Stimulated activated CD8-positive, alpha-beta memory T cell treated with anti-CD3 and anti-CD28 coated beads, Interleukin-12 subunit alpha, Interleukin-12 subunit beta, amount 100 ng/mL, for 1 hour (primary cell): ENCODE data around the gene ZNF664.

Experiments used
- DNase-seq: peaks from one replicate; pipeline ENCODE4 v3.0.0-alpha.2; 2020; ENCODE audit warnings: low read depth

The ZNF664 gene

GRCh38 chr12:123990511-123990910 is 17.5 kb downstream of the ZNF664 start:
- no peak for DNase-seq

- no peak for DNase-seq
Observed at GRCh38 chr12:123991372-123991951, 18.4 kb downstream of the ZNF664 start.

DNA sequence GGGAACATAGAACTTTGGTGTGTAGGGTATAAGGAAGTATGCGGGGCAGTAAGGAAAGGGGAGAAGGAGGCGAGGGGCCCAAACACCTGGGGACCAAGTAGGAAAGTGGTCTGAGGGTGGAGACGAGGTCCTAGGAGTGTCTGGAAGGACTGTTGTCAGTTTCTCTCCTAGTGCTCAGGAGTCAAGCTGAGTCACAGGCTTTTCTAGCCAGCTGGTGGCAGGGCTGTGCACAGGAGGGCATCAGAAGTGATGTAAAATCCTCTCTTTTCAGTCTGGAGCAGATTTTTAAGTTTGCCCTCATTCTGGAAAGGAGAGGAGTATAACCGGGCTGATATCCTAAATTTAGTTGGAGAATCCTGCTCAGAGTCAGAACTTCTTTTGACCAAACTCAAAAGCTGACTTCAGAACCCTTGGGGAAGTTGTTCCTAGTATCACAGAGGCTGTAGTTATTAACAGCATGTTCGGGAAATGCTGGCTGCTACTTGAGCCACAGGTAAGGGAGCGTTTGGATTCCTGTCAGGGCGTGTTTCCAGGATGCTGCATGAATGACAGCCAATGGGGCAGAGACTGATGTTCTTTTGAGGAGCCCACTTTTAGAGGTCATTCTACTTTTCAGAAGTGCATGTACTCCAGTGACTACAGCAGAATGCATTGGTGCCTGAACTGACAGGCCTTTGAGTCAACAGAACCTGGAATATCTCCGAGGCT is 19.3 kb downstream of the ZNF664 start:
- no peak for DNase-seq

DNA sequence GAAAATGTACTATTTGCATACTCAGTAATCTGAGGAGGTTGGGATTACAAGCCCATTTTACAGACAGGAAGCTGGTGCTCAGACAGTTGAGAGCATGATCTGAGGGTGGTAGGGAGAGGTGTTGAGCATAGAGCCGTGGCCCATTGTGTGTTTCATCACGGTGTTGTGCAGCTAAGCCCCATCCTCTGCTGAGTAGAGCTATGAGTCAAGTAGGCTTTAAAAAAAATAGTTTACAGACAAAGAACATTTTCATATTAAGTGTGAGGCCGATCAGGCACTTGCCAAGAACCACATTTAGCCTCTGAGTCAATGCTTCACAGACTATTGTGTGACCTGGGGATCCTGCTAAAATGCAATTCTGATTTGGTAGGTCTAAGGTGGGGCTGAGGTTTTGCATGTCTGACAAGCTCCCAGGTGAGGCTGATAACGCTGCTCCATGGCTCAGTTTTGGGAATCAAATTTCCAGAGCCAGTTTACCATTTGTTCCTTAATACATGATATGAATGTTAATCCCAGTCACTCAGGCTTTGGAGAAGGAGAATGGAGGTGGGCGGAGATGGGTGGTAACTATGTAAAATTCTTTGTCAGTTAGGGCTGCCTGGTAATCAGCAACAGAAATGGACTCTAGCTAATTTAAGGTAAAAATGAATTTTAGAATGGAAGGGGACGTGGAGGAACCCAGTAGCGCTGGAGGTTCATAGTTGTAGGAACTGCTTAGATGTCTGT is 22.2 kb downstream of the ZNF664 start:
- DNase-seq = no peak

- DNase-seq = no peak
Observed at GRCh38 chr12:123996581-123996980, 23.6 kb downstream of the ZNF664 start.

- DNase-seq = no peak
Observed at GRCh38 chr12:123997033-123997822, 24.2 kb downstream of the ZNF664 start.

- no peak for DNase-seq
Observed at GRCh38 chr12:123997908-123998307, 24.9 kb downstream of the ZNF664 start.

GRCh38 chr12:123998344-123998990 is 25.5 kb downstream of the ZNF664 start:
- DNase-seq = no peak

GRCh38 chr12:123998991-123999359 is 26.0 kb downstream of the ZNF664 start:
- DNase-seq = no peak

- no peak for DNase-seq
Observed at GRCh38 chr12:124000111-124000510, 27.1 kb downstream of the ZNF664 start.

DNA sequence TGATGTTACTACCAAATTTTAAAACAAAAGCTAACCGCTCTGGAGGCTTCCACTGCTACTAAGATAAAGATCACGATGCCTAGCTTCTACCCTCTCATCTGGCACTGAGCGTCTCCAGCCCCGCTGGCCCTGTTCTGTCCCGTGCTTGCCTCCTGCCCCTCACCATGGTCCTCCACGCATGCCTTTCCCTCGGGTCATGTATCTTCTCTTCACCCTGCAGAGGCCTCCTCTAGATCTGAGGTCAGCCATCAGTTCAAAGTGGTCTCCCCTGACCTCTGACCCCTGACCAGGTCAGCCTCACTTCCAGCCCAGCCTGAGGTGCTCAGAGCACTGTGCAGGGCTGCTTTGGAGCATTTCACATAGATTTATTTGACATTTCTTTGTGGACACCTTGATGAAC is 28.3 kb downstream of the ZNF664 start:
- no peak for DNase-seq

GRCh38 chr12:124002021-124002644 is 29.1 kb downstream of the ZNF664 start:
- no peak for DNase-seq

DNA sequence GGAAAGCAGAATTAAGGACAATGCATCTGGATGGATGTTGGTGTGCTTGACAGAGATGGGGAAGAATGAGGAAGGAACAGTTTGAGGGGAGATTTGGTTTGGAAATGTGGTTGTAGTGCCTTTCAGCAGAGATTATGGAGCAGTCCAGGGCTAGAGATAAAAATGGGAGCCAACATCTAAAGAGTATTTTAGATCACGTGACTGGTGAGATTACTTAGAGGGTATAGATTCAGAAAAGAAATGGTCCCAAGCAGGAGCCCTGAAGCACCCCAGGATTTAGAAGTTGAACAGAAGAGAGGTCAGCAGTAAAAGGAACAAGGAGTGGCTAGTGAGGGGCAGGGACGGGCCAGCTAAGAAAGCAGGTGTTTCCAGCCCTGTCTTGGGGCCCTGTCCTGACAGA is 29.6 kb downstream of the ZNF664 start:
- no peak for DNase-seq

DNA sequence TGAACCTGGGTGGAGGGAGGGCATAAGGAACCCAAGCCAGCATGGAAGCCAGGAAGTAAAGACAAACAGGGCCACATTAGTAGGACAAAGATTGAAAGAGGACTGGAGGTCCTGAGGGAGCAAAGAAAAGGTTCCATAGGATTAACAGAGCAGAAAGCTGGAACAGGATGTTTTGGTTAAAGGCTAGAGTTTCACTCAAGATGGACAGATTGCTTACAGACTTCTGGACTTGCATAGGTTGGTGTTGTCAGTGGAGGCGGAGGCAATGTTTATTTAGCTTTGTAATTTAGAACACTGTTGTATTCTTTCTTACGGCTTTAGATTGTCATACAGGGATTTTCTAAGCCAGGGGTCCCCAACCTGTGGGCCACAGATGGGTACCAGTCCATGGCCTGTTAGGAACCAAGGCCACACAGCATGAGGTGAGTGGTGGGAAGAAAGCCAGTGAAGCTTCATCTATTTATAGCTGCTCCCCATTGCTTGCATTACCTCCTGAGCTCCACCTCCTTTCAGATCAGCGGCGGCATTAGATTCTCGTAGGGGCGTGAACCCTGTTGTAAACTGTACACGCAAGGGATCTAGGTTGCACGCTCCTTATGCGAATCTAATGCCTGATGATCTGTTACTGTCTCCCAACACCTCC is 31.3 kb downstream of the ZNF664 start:
- no peak for DNase-seq

GRCh38 chr12:124006085-124006845 is 33.2 kb downstream of the ZNF664 start:
- no peak for DNase-seq

- DNase-seq = no peak
Observed at GRCh38 chr12:124006846-124007713, 34.1 kb downstream of the ZNF664 start.

DNA sequence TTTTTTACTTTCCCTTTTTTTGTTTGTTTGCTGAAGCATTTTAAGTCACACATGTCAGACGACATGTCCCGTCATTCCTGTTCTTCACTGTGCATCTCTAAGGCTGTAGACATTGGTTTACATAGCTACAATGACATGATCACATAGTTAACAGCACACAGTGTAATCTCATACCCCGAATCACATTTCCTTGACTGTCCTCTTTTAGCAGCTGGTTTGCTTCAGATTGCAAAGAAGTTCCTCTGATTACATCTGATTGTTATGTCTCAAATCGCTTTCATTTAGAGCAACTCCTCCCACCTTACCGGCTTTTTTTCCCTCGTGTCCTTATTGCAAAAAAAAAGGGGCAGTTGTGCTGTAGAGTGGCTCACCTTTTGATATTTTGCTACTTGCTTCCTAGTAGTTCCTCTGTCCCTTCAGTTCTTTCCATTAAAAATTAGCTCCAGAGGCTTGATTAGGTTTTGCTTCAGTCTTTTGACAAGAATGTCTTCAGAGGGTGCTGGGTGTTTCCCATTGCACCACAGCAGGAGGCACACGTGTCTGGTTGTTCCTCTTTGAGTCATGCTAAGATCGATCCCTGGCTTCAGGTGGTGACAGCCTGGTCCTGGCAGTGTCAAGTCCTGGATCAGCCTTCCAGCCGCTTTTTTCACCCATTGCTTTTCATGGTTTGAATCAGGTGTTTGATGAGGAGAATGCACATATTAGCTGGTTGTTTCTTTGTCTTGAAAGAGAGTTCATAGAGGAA is 35.0 kb downstream of the ZNF664 start:
- no peak for DNase-seq

GRCh38 chr12:124008595-124008994 is 35.6 kb downstream of the ZNF664 start:
- DNase-seq = no peak

DNA sequence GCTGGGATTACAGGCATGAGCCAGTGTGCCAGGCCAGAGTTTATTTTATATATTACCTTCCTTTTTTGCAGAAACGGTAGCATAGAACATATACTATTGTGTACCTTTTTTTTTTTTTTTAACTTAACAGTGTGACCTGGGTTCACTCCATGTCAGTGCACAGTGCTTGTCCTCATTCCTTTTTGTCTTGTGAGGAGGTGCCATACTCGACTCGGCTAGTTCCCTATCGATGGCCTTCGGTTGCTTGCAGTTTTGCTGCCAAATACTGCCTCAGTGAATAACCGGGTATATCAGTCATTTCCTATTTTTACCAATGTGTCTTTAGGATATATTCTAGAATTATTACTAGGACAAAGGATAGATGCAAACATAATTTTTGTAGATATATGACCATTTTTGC is 36.8 kb downstream of the ZNF664 start:
- DNase-seq = no peak
